Activated B cell treated with CpG ODN at 0.5 μM for 24 hours (primary cell): Measurements from ENCODE around the gene COG4. TPM values are rescaled to one million over a fixed set of nuclear protein-coding genes. Genes with fewer than 3 reads are reported as not detected.

Experiments
- ATAC-seq: fragments of 200-7000 bp; cut with Tn5 transposase; one replicate; pipeline ENCODE4 v1.10.0; 2021; ENCODE audit warnings: low read depth, mild to moderate bottlenecking, moderate library complexity
- CTCF ChIA-PET: fragments of 350-600 bp; sonication (Branson Sonifier 250); formaldehyde crosslinking; loops from one replicate; lab custom pipeline; 2021; ENCODE audit warnings: antibody characterized with exemption; lab: Charles Lee
- POLR2A ChIA-PET: fragments of 350-600 bp; sonication (Branson Sonifier 250); formaldehyde crosslinking; loops from one replicate; lab custom pipeline; 2021; ENCODE audit warnings: antibody characterized with exemption; lab: Charles Lee
- DNase-seq: peaks from one replicate; pipeline ENCODE4 v3.0.0; 2022
- H3K27ac Mint-ChIP-seq: one replicate; pipeline ENCODE4 v1.8.0; 2020; ENCODE audit warnings: mixed read lengths
- H3K27me3 Mint-ChIP-seq: one replicate; pipeline ENCODE4 v1.8.0; 2021; ENCODE audit warnings: mixed read lengths
- H3K36me3 Mint-ChIP-seq: one replicate; pipeline ENCODE4 v1.8.0; 2021; ENCODE audit warnings: low read depth, mixed read lengths
- H3K4me1 Mint-ChIP-seq: one replicate; pipeline ENCODE4 v1.8.0; 2021; ENCODE audit warnings: mixed read lengths
- H3K4me3 Mint-ChIP-seq: one replicate; pipeline ENCODE4 v1.8.0; 2020; ENCODE audit warnings: mild to moderate bottlenecking, mixed read lengths
- H3K9me3 Mint-ChIP-seq: one replicate; pipeline ENCODE4 v1.8.0; 2020; ENCODE audit warnings: mixed read lengths
- CTCF ChIP-seq: fragments of 200-600 bp; IDR thresholded peaks from one replicate; pipeline ENCODE4 v1.8.0; 2022; ENCODE audit warnings: antibody characterized with exemption, mild to moderate bottlenecking
- intact Hi-C: fragments of 100-400 bp; cut with micrococcal nuclease; formaldehyde crosslinking; loops from one replicate; pipeline ENCODE4 v1.15.1; 2024
- total RNA-seq: library from RNA; stranded (reverse); gene quantifications from 2 replicates; pipeline ENCODE4 v1.2.3, GENCODE V29; 2022

The COG4 gene
- total RNA-seq, 1 donor from 2014 or later, result 42.5 TPM

- POLR2A ChIA-PET, result no interaction called here
- peak overlapping the region; percentile 79 for H3K27ac Mint-ChIP-seq
- intact Hi-C loops, result loop anchor here (5.0 kb wide), 1 partner anchor 1592 kb away; the partner anchor contains the start of gene TANGO6
Observed at GRCh38 chr16:70434484-70435260, 88.7 kb downstream of the COG4 start.

GRCh38 chr16:70433458-70434103, 89.8 kb downstream of the COG4 start:
- intact Hi-C loops, result no loop called here
- ChIA-PET POLR2A (interaction anchor here (0.6 to 5.0 kb wide), 9 partner anchors 12 to 144 kb away, joined by 3 to 68 read pairs (median 6); partner anchors contain the start of genes AARS1 and FCSK), CTCF (interaction anchor here (0.6 to 3.0 kb wide), 4 partner anchors 30 to 1447 kb away, joined by 3 to 10 read pairs (median 3); no protein-coding TSS in a partner anchor)
- peak overlapping the region; percentile 97 for H3K27ac Mint-ChIP-seq
- DNase-seq, result no peak
- TF ChIP-seq CTCF, result no peak
- peak overlapping the region; percentile 42 for H3K4me3 Mint-ChIP-seq
- H3K27me3 Mint-ChIP-seq, result no peaks in the 10 kb centered on the region
- H3K4me1 Mint-ChIP-seq, result peaks cover 89% of the 10 kb centered on the region
- no peaks in the 10 kb centered on the region for H3K9me3 Mint-ChIP-seq
- peaks cover 17% of the 10 kb centered on the region for H3K36me3 Mint-ChIP-seq
- no peak for ATAC-seq

More at GRCh38 chr16:70434484-70435260, 88.7 kb downstream of the COG4 start:
- Mint-ChIP-seq H3K36me3 (peaks cover 20% of the 10 kb centered on the region), H3K9me3 (no peaks in the 10 kb centered on the region), H3K27me3 (no peaks in the 10 kb centered on the region), H3K4me3 (peak overlapping the region; percentile 12), H3K4me1 (peaks cover 81% of the 10 kb centered on the region)
- CTCF ChIA-PET, result no interaction called here
- TF ChIP-seq CTCF, result no peak
- DNase-seq (no peak), ATAC-seq (no peak)

GRCh38 chr16:70432723-70433457, 90.5 kb downstream of the COG4 start:
- TF ChIP-seq CTCF, result no peak
- Mint-ChIP-seq H3K9me3 (no peaks in the 10 kb centered on the region), H3K27ac (peak overlapping the region; percentile 97), H3K4me3 (peak overlapping the region; percentile 75), H3K36me3 (peaks cover 12% of the 10 kb centered on the region), H3K27me3 (no peaks in the 10 kb centered on the region), H3K4me1 (peaks cover 91% of the 10 kb centered on the region)
- DNase-seq (no peak), ATAC-seq (no peak)
- intact Hi-C loops, result no loop called here
- ChIA-PET POLR2A (interaction anchor here (0.6 to 5.0 kb wide), 11 partner anchors 10 to 144 kb away, joined by 3 to 68 read pairs (median 6); partner anchors contain the start of genes AARS1 and FCSK), CTCF (interaction anchor here (0.6 to 3.0 kb wide), 4 partner anchors 29 to 1448 kb away, joined by 3 to 10 read pairs (median 3); no protein-coding TSS in a partner anchor)

GRCh38 chr16:70432356-70432722, 91.0 kb downstream of the COG4 start:
- peak overlapping the region; percentile 75 for H3K4me3 Mint-ChIP-seq
- peaks cover 10% of the 10 kb centered on the region for H3K36me3 Mint-ChIP-seq
- H3K4me1 Mint-ChIP-seq, result peaks cover 90% of the 10 kb centered on the region
- no peak for DNase-seq
- H3K27me3 Mint-ChIP-seq, result no peaks in the 10 kb centered on the region
- CTCF ChIA-PET, result interaction anchor here (1.0 to 3.0 kb wide), 3 partner anchors 29 to 77 kb away, joined by 3 to 10 read pairs (median 3); no protein-coding TSS in a partner anchor
- ATAC-seq, result no peak
- no peak for TF ChIP-seq CTCF
- POLR2A ChIA-PET, result interaction anchor here (0.9 to 5.0 kb wide), 11 partner anchors 11 to 86 kb away, joined by 3 to 68 read pairs (median 6); partner anchors contain the start of genes DDX19A and FCSK
- H3K27ac Mint-ChIP-seq, result peak overlapping the region; percentile 97
- H3K9me3 Mint-ChIP-seq, result no peaks in the 10 kb centered on the region
- intact Hi-C loops, result no loop called here
